ENCODE measurements around the gene TTLL12.

The TTLL12 gene

GRCh38 chr22:43136801-43137200 lies 50.1 kb downstream of the TTLL12 start:
- no peak overlapping the region for H3K27ac ChIP-seq (ENCODE audit: low read length)
- H3K9me3 ChIP-seq (ENCODE audit: control insufficient read depth, insufficient read depth, low read length): no peaks in the 10 kb centered on the region
- no CpG with 5 or more reads among the region's 10 CpGs for WGBS (ENCODE audit: insufficient coverage, insufficient read length)
- peaks cover 23% of the 10 kb centered on the region for H3K36me3 ChIP-seq (ENCODE audit: control insufficient read depth, insufficient read depth, low read length)
- H3K4me3 ChIP-seq (ENCODE audit: low read length): no peak overlapping the region
- no peaks in the 10 kb centered on the region for H3K4me1 ChIP-seq (ENCODE audit: control insufficient read depth, insufficient read depth, low read length)
- DNase-seq (ENCODE audit: low read depth, low spot score): no peak
- no peaks in the 10 kb centered on the region for H3K27me3 ChIP-seq (ENCODE audit: control insufficient read depth, insufficient read depth, low read length)

GRCh38 chr22:43136255-43136654 lies 50.7 kb downstream of the TTLL12 start:
- H3K36me3 ChIP-seq (ENCODE audit: control insufficient read depth, insufficient read depth, low read length): peaks cover 23% of the 10 kb centered on the region
- DNase-seq (ENCODE audit: low read depth, low spot score): no peak

GRCh38 chr22:43135565-43135964 lies 51.4 kb downstream of the TTLL12 start:
- H3K36me3 ChIP-seq (ENCODE audit: control insufficient read depth, insufficient read depth, low read length): peaks cover 23% of the 10 kb centered on the region
- no peak for DNase-seq (ENCODE audit: low read depth, low spot score)
- no peaks in the 10 kb centered on the region for H3K4me1 ChIP-seq (ENCODE audit: control insufficient read depth, insufficient read depth, low read length)
- H3K4me3 ChIP-seq (ENCODE audit: low read length): no peak overlapping the region
- no peaks in the 10 kb centered on the region for H3K9me3 ChIP-seq (ENCODE audit: control insufficient read depth, insufficient read depth, low read length)
- WGBS (ENCODE audit: insufficient coverage, insufficient read length): no CpG with 5 or more reads among the region's 5 CpGs
- H3K27me3 ChIP-seq (ENCODE audit: control insufficient read depth, insufficient read depth, low read length): no peaks in the 10 kb centered on the region
- no peak overlapping the region for H3K27ac ChIP-seq (ENCODE audit: low read length)

More at GRCh38 chr22:43136255-43136654, 50.7 kb downstream of the TTLL12 start:
- Histone ChIP-seq H3K27ac (ENCODE audit: low read length) (no peak overlapping the region), H3K4me3 (ENCODE audit: low read length) (no peak overlapping the region), H3K4me1 (ENCODE audit: control insufficient read depth, insufficient read depth, low read length) (no peaks in the 10 kb centered on the region), H3K27me3 (ENCODE audit: control insufficient read depth, insufficient read depth, low read length) (no peaks in the 10 kb centered on the region), H3K9me3 (ENCODE audit: control insufficient read depth, insufficient read depth, low read length) (no peaks in the 10 kb centered on the region)
- no CpG with 5 or more reads among the region's 9 CpGs for WGBS (ENCODE audit: insufficient coverage, insufficient read length)

- DNase-seq (ENCODE audit: low read depth, low spot score): no peak
- Histone ChIP-seq H3K4me3 (ENCODE audit: low read length) (no peak overlapping the region), H3K27ac (ENCODE audit: low read length) (no peak overlapping the region), H3K9me3 (ENCODE audit: control insufficient read depth, insufficient read depth, low read length) (no peaks in the 10 kb centered on the region), H3K4me1 (ENCODE audit: control insufficient read depth, insufficient read depth, low read length) (no peaks in the 10 kb centered on the region), H3K36me3 (ENCODE audit: control insufficient read depth, insufficient read depth, low read length) (peaks cover 20% of the 10 kb centered on the region), H3K27me3 (ENCODE audit: control insufficient read depth, insufficient read depth, low read length) (no peaks in the 10 kb centered on the region)
- WGBS (ENCODE audit: insufficient coverage, insufficient read length): no CpG with 5 or more reads among the region's 4 CpGs
These were observed 52.4 kb downstream of the TTLL12 start for GRCh38 chr22:43134553-43134952.

GRCh38 chr22:43133401-43133800 lies 53.5 kb downstream of the TTLL12 start:
- H3K4me1 ChIP-seq (ENCODE audit: control insufficient read depth, insufficient read depth, low read length): no peaks in the 10 kb centered on the region
- no peaks in the 10 kb centered on the region for H3K27me3 ChIP-seq (ENCODE audit: control insufficient read depth, insufficient read depth, low read length)
- H3K4me3 ChIP-seq (ENCODE audit: low read length): no peak overlapping the region
- H3K9me3 ChIP-seq (ENCODE audit: control insufficient read depth, insufficient read depth, low read length): no peaks in the 10 kb centered on the region
- no peak overlapping the region for H3K27ac ChIP-seq (ENCODE audit: low read length)
- no CpG with 5 or more reads among the region's 9 CpGs for WGBS (ENCODE audit: insufficient coverage, insufficient read length)
- peaks cover 20% of the 10 kb centered on the region for H3K36me3 ChIP-seq (ENCODE audit: control insufficient read depth, insufficient read depth, low read length)
- no peak for DNase-seq (ENCODE audit: low read depth, low spot score)

GRCh38 chr22:43131773-43132501 lies 55.0 kb downstream of the TTLL12 start:
- no peaks in the 10 kb centered on the region for H3K27me3 ChIP-seq (ENCODE audit: control insufficient read depth, insufficient read depth, low read length)
- no peak overlapping the region for H3K4me3 ChIP-seq (ENCODE audit: low read length)
- no peaks in the 10 kb centered on the region for H3K9me3 ChIP-seq (ENCODE audit: control insufficient read depth, insufficient read depth, low read length)
- peaks cover 14% of the 10 kb centered on the region for H3K36me3 ChIP-seq (ENCODE audit: control insufficient read depth, insufficient read depth, low read length)
- no peak overlapping the region for H3K27ac ChIP-seq (ENCODE audit: low read length)
- WGBS (ENCODE audit: insufficient coverage, insufficient read length): no CpG with 5 or more reads among the region's 17 CpGs
- H3K4me1 ChIP-seq (ENCODE audit: control insufficient read depth, insufficient read depth, low read length): no peaks in the 10 kb centered on the region
- no peak for DNase-seq (ENCODE audit: low read depth, low spot score)

GRCh38 chr22:43129426-43130425 lies 57.2 kb downstream of the TTLL12 start:
- Histone ChIP-seq H3K4me3 (ENCODE audit: low read length) (no peak overlapping the region), H3K27me3 (ENCODE audit: control insufficient read depth, insufficient read depth, low read length) (no peaks in the 10 kb centered on the region), H3K4me1 (ENCODE audit: control insufficient read depth, insufficient read depth, low read length) (no peaks in the 10 kb centered on the region; the same call in 1 of the 2 replicates), H3K36me3 (ENCODE audit: control insufficient read depth, insufficient read depth, low read length) (peaks cover 9% of the 10 kb centered on the region), H3K27ac (ENCODE audit: low read length) (no peak overlapping the region), H3K9me3 (ENCODE audit: control insufficient read depth, insufficient read depth, low read length) (no peaks in the 10 kb centered on the region)
- WGBS (ENCODE audit: insufficient coverage, insufficient read length): no CpG with 5 or more reads among the region's 16 CpGs
- DNase-seq (ENCODE audit: low read depth, low spot score): no peak

- H3K4me1 ChIP-seq (ENCODE audit: control insufficient read depth, insufficient read depth, low read length): no peaks in the 10 kb centered on the region; the same call in 1 of the 2 replicates
- no peaks in the 10 kb centered on the region for H3K9me3 ChIP-seq (ENCODE audit: control insufficient read depth, insufficient read depth, low read length)
- H3K27me3 ChIP-seq (ENCODE audit: control insufficient read depth, insufficient read depth, low read length): no peaks in the 10 kb centered on the region
- no peak overlapping the region for H3K4me3 ChIP-seq (ENCODE audit: low read length)
- 0 out of 2 replicates have a peak, but pooled peaks cover 4% of the 10 kb centered on the region for H3K36me3 ChIP-seq (ENCODE audit: control insufficient read depth, insufficient read depth, low read length)
- no CpG with 5 or more reads among the region's 20 CpGs for WGBS (ENCODE audit: insufficient coverage, insufficient read length)
- no peak for DNase-seq (ENCODE audit: low read depth, low spot score)
- no peak overlapping the region for H3K27ac ChIP-seq (ENCODE audit: low read length)
These were observed 58.0 kb downstream of the TTLL12 start for GRCh38 chr22:43128928-43129424.

- H3K36me3 ChIP-seq (ENCODE audit: control insufficient read depth, insufficient read depth, low read length): 0 out of 2 replicates have a peak, but pooled peaks cover 3% of the 10 kb centered on the region
- H3K4me3 ChIP-seq (ENCODE audit: low read length): no peak overlapping the region
- no CpG with 5 or more reads among the region's 13 CpGs for whole genome bisulfite sequencing (ENCODE audit: insufficient coverage, insufficient read length)
- H3K27ac ChIP-seq (ENCODE audit: low read length): no peak overlapping the region
- H3K4me1 ChIP-seq (ENCODE audit: control insufficient read depth, insufficient read depth, low read length): no peaks in the 10 kb centered on the region; the same call in 1 of the 2 replicates
- H3K9me3 ChIP-seq (ENCODE audit: control insufficient read depth, insufficient read depth, low read length): no peaks in the 10 kb centered on the region
- DNase-seq (ENCODE audit: low read depth, low spot score): no peak
- H3K27me3 ChIP-seq (ENCODE audit: control insufficient read depth, insufficient read depth, low read length): no peaks in the 10 kb centered on the region
These were observed 58.8 kb downstream of the TTLL12 start for GRCh38 chr22:43128116-43128515.

- Histone ChIP-seq H3K4me3 (ENCODE audit: low read length) (no peak overlapping the region), H3K36me3 (ENCODE audit: control insufficient read depth, insufficient read depth, low read length) (no peaks in the 10 kb centered on the region), H3K9me3 (ENCODE audit: control insufficient read depth, insufficient read depth, low read length) (no peaks in the 10 kb centered on the region), H3K27me3 (ENCODE audit: control insufficient read depth, insufficient read depth, low read length) (no peaks in the 10 kb centered on the region), H3K27ac (ENCODE audit: low read length) (no peak overlapping the region), H3K4me1 (ENCODE audit: control insufficient read depth, insufficient read depth, low read length) (no peaks in the 10 kb centered on the region; the same call in 1 of the 2 replicates)
- no peak for DNase-seq (ENCODE audit: low read depth, low spot score)
- WGBS (ENCODE audit: insufficient coverage, insufficient read length): no CpG with 5 or more reads among the region's 17 CpGs
These were observed 59.6 kb downstream of the TTLL12 start for GRCh38 chr22:43127166-43127908.
